ENCODE measurements around the gene KCNB1.

The KCNB1 gene

GRCh38 chr20:49496553-49497397, 14.3 kb upstream of the KCNB1 start:
- Histone ChIP-seq H3K4me1 (ENCODE audit: control insufficient read depth, insufficient read depth, low read length) (peaks cover 35% of the 10 kb centered on the region), H3K27me3 (replicated peaks; ENCODE audit: control insufficient read depth, insufficient read depth, low read length) (peaks cover 7% of the 10 kb centered on the region), H3K4me3 (ENCODE audit: low read length) (no peak overlapping the region), H3K9me3 (ENCODE audit: control insufficient read depth, low read length) (peaks cover 8% of the 10 kb centered on the region), H3K9ac (ENCODE audit: low read length) (peak overlapping the region; percentile 81), H3K36me3 (ENCODE audit: control insufficient read depth, insufficient read depth, low read length, severe bottlenecking) (no peaks in the 10 kb centered on the region)
- peak; percentile 36 for DNase-seq (ENCODE audit: low read depth)

DNA sequence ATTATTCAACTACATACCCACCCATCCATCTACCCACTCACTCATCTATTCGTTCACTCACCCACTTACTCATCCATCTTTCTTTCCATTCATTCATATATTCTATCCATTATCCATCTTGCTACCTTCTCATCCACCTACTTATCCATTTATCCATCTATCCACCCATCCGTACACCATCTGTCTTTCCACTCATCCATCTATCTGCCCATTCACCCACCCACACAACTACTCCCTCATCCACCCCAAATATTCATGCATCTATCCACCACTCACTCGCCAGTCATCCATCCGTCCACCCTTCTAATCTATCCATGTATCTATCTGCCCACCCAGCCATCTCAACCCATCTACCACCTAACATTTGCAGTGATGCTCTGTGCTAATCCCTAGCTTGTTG, 13.6 kb upstream of the KCNB1 start:
- H3K4me3 ChIP-seq (ENCODE audit: low read length) = no peak overlapping the region
- peaks cover 7% of the 10 kb centered on the region for H3K27me3 ChIP-seq (replicated peaks; ENCODE audit: control insufficient read depth, insufficient read depth, low read length)
- H3K9me3 ChIP-seq (ENCODE audit: control insufficient read depth, low read length) = peaks cover 8% of the 10 kb centered on the region
- peak overlapping the region; percentile 62 for H3K9ac ChIP-seq (ENCODE audit: low read length)
- H3K4me1 ChIP-seq (ENCODE audit: control insufficient read depth, insufficient read depth, low read length) = peaks cover 32% of the 10 kb centered on the region
- no peak for DNase-seq (ENCODE audit: low read depth)
- no peaks in the 10 kb centered on the region for H3K36me3 ChIP-seq (ENCODE audit: control insufficient read depth, insufficient read depth, low read length, severe bottlenecking)

DNA sequence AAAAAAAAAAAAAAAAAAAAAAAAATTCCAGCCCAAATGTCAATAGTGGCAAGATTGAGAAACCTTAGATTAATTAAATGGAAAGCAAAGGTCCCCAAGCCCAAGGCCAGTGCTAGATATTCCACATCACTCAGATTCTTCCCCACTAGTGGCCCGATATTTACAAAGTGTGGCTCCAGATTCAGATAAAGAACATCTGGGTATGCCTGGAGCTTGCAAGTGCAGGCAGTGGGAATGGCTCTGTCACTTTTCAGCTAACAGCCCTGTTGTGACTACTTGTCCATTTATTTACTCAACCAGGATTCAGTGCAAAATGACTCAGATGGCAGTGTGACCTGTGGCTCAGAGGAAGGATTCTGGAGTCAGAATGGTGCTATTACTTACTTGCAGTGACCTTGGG, 8.2 kb upstream of the KCNB1 start:
- H3K4me3 ChIP-seq (ENCODE audit: low read length) = peak overlapping the region; percentile 3
- H3K9me3 ChIP-seq (ENCODE audit: control insufficient read depth, low read length) = no peaks in the 10 kb centered on the region
- H3K27me3 ChIP-seq (replicated peaks; ENCODE audit: control insufficient read depth, insufficient read depth, low read length) = peaks cover 51% of the 10 kb centered on the region
- H3K4me1 ChIP-seq (ENCODE audit: control insufficient read depth, insufficient read depth, low read length) = peaks cover 18% of the 10 kb centered on the region
- peak overlapping the region; percentile 64 for H3K9ac ChIP-seq (ENCODE audit: low read length)
- no peak for DNase-seq (ENCODE audit: low read depth)
- no peaks in the 10 kb centered on the region for H3K36me3 ChIP-seq (ENCODE audit: control insufficient read depth, insufficient read depth, low read length, severe bottlenecking)

DNA sequence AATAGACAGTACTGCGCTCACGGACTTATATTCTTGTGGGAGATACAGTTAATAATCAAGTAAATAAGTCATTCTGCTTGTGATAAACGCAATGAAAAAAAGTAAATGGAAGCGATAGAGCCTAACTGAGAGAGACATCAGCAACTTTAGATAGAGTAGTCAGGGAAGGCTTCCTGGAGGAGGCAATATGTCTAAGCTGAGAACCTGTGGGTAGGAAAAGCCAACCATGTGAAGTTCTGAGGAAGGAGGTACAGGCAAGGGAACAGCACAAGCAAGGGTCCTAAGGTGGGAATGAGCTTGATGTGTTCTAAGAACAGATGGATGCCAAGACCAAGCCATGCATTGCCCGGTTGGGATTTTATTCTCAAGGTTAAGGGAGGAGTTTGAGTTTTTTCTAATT, 7.2 kb upstream of the KCNB1 start:
- Histone ChIP-seq H3K27me3 (replicated peaks; ENCODE audit: control insufficient read depth, insufficient read depth, low read length) (peaks cover 51% of the 10 kb centered on the region), H3K4me1 (ENCODE audit: control insufficient read depth, insufficient read depth, low read length) (peaks cover 18% of the 10 kb centered on the region), H3K4me3 (ENCODE audit: low read length) (no peak overlapping the region), H3K9me3 (ENCODE audit: control insufficient read depth, low read length) (no peaks in the 10 kb centered on the region), H3K9ac (ENCODE audit: low read length) (no peak overlapping the region), H3K36me3 (ENCODE audit: control insufficient read depth, insufficient read depth, low read length, severe bottlenecking) (no peaks in the 10 kb centered on the region)
- no peak for DNase-seq (ENCODE audit: low read depth)

GRCh38 chr20:49486064-49486463, 3.6 kb upstream of the KCNB1 start:
- peaks cover 49% of the 10 kb centered on the region for H3K27me3 ChIP-seq (replicated peaks; ENCODE audit: control insufficient read depth, insufficient read depth, low read length)
- no peak overlapping the region for H3K9ac ChIP-seq (ENCODE audit: low read length)
- H3K36me3 ChIP-seq (ENCODE audit: control insufficient read depth, insufficient read depth, low read length, severe bottlenecking) = no peaks in the 10 kb centered on the region
- peaks cover 25% of the 10 kb centered on the region for H3K4me1 ChIP-seq (ENCODE audit: control insufficient read depth, insufficient read depth, low read length)
- no peak for DNase-seq (ENCODE audit: low read depth)
- no peaks in the 10 kb centered on the region for H3K9me3 ChIP-seq (ENCODE audit: control insufficient read depth, low read length)
- no peak overlapping the region for H3K4me3 ChIP-seq (ENCODE audit: low read length)

GRCh38 chr20:49485563-49485962, 3.1 kb upstream of the KCNB1 start:
- Histone ChIP-seq H3K27me3 (replicated peaks; ENCODE audit: control insufficient read depth, insufficient read depth, low read length) (peaks cover 49% of the 10 kb centered on the region), H3K9me3 (ENCODE audit: control insufficient read depth, low read length) (no peaks in the 10 kb centered on the region), H3K36me3 (ENCODE audit: control insufficient read depth, insufficient read depth, low read length, severe bottlenecking) (no peaks in the 10 kb centered on the region), H3K4me1 (ENCODE audit: control insufficient read depth, insufficient read depth, low read length) (peaks cover 24% of the 10 kb centered on the region), H3K4me3 (ENCODE audit: low read length) (no peak overlapping the region), H3K9ac (ENCODE audit: low read length) (no peak overlapping the region)
- no peak for DNase-seq (ENCODE audit: low read depth)

- DNase-seq (ENCODE audit: low read depth) = peak; percentile 89
Observed at GRCh38 chr20:49484180-49485140, 2.0 kb upstream of the KCNB1 start.

GRCh38 chr20:49483696-49484123, 1.2 kb upstream of the KCNB1 start:
- Histone ChIP-seq H3K36me3 (ENCODE audit: control insufficient read depth, insufficient read depth, low read length, severe bottlenecking) (no peaks in the 10 kb centered on the region), H3K4me1 (ENCODE audit: control insufficient read depth, insufficient read depth, low read length) (peaks cover 30% of the 10 kb centered on the region), H3K9ac (ENCODE audit: low read length) (peak overlapping the region; percentile 81), H3K27me3 (replicated peaks; ENCODE audit: control insufficient read depth, insufficient read depth, low read length) (peaks cover 39% of the 10 kb centered on the region), H3K4me3 (ENCODE audit: low read length) (peak overlapping the region; percentile 81), H3K9me3 (ENCODE audit: control insufficient read depth, low read length) (no peaks in the 10 kb centered on the region)
- DNase-seq (ENCODE audit: low read depth) = no peak

More at GRCh38 chr20:49484180-49485140, 2.0 kb upstream of the KCNB1 start:
- Histone ChIP-seq H3K9ac (ENCODE audit: low read length) (peak overlapping the region; percentile 67), H3K36me3 (ENCODE audit: control insufficient read depth, insufficient read depth, low read length, severe bottlenecking) (no peaks in the 10 kb centered on the region), H3K27me3 (replicated peaks; ENCODE audit: control insufficient read depth, insufficient read depth, low read length) (peaks cover 42% of the 10 kb centered on the region), H3K4me3 (ENCODE audit: low read length) (peak overlapping the region; percentile 80), H3K9me3 (ENCODE audit: control insufficient read depth, low read length) (no peaks in the 10 kb centered on the region), H3K4me1 (ENCODE audit: control insufficient read depth, insufficient read depth, low read length) (peaks cover 31% of the 10 kb centered on the region)

GRCh38 chr20:49483018-49483695, 689 bp upstream of the KCNB1 start:
- peaks cover 39% of the 10 kb centered on the region for H3K27me3 ChIP-seq (replicated peaks; ENCODE audit: control insufficient read depth, insufficient read depth, low read length)
- H3K36me3 ChIP-seq (ENCODE audit: control insufficient read depth, insufficient read depth, low read length, severe bottlenecking) = no peaks in the 10 kb centered on the region
- H3K4me3 ChIP-seq (ENCODE audit: low read length) = peak overlapping the region; percentile 81
- H3K4me1 ChIP-seq (ENCODE audit: control insufficient read depth, insufficient read depth, low read length) = peaks cover 30% of the 10 kb centered on the region
- H3K9ac ChIP-seq (ENCODE audit: low read length) = peak overlapping the region; percentile 81
- H3K9me3 ChIP-seq (ENCODE audit: control insufficient read depth, low read length) = no peaks in the 10 kb centered on the region
- no peak for DNase-seq (ENCODE audit: low read depth)

GRCh38 chr20:49482173-49482572, 295 bp downstream of the KCNB1 start:
- peak overlapping the region; percentile 33 for H3K4me3 ChIP-seq (ENCODE audit: low read length)
- H3K27me3 ChIP-seq (replicated peaks; ENCODE audit: control insufficient read depth, insufficient read depth, low read length) = peaks cover 37% of the 10 kb centered on the region
- peaks cover 30% of the 10 kb centered on the region for H3K4me1 ChIP-seq (ENCODE audit: control insufficient read depth, insufficient read depth, low read length)
- H3K36me3 ChIP-seq (ENCODE audit: control insufficient read depth, insufficient read depth, low read length, severe bottlenecking) = no peaks in the 10 kb centered on the region
- no peak overlapping the region for H3K9ac ChIP-seq (ENCODE audit: low read length)
- H3K9me3 ChIP-seq (ENCODE audit: control insufficient read depth, low read length) = no peaks in the 10 kb centered on the region
- no peak for DNase-seq (ENCODE audit: low read depth)
